HG03097 (cell line): Measurements from ENCODE around the gene WDR27.

ENCODE experiments used
- ATAC-seq: cut with Tn5 transposase; IDR thresholded peaks from one replicate; pipeline ENCODE4 v1.9.1; 2021; ENCODE audit not compliant: unreplicated experiment, low FRiP score

WDR27 gene

DNA sequence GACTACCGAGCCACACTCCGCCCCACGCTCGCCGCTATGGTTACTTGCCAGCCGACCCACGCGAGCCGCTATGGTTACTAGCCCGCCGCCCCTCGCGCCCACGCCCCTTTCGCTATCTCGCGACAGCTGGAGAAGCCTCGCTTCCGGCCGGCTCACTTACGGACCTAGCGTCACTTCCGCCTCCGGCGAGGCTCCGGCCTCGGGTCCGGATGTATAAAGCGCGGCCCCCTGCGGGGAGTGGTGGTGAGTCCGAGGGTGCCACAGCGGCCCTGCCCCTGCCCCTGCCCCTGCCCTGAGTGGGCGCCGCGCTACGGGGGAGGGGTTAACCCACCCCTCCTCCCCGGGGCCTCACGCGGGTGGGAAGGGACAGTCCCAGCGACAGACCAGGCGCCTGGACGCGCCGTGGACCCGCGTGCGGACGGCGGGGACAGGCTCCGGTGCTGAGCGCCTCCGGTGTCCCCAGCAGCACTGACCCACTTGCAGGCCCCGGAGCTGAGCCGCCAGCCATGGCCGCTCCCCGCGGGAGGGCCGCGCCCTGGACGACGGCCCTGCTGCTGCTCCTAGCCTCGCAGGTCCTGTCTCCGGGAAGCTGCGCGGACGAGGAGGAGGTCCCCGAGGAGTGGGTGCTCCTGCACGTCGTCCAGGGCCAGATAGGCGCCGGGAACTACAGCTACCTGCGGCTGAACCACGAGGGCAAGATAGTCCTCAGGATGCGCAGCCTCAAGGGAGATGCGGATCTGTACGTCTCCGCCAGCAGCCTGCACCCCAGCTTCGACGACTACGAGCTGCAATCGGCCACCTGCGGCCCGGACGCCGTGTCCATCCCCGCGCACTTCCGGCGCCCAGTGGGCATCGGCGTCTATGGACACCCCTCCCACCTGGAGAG is at the start of gene WDR27, which contains the start of gene C6orf120:
WDR27 (minus strand) TSS at position 76 of the 886 bp plus-strand sequence. CDS start 13,024 bp downstream, outside the sequence.
C6orf120 (plus strand) TSS at position 173 of the 886 bp plus-strand sequence; CDS start at position 507, 334 bp downstream.
- peak; percentile 96 for ATAC-seq

DNA sequence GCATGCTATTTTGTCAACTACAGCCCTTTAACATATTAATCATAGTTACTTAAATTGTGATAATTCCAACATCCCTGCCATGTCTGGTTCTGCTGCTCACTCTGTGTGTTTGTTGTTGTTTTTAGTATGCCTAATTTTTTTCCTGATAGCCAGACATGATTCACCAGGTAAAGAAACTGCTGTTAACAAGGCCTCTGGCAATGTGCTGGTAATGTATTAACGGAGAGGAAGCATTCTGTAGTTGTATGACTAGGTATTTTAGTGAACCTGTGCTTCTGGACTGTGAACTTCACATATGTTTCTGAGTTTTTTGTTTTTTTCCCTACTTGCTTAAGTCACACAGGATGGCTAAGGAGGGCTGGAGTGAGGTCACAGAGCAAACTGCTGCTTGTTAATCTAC is 44.7 kb upstream of the WDR27 start:
- ATAC-seq = no peak

GRCh38 chr6:169745405-169745804 is 43.6 kb upstream of the WDR27 start:
- no peak for ATAC-seq

DNA sequence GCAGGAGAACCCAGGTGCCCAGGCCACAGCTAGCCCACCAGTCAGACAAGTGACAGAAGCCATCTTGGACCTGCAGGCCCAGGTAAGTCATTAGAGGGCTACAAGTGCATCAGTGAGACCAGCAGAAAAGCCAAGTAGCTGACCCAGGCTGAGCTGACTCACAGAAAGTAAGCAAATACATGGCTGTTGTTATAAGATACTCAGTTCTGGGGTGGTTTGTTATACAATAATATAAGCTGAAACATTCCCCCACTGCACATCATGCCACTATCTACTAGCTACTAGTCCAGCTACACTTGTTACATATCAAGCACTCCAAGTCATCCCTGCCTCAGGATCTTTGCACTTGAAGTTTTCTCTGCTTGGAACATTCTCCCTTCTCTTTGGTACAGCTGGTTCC is 39.5 kb upstream of the WDR27 start:
- ATAC-seq = no peak

- no peak for ATAC-seq
Observed at GRCh38 chr6:169738976-169739529, 37.2 kb upstream of the WDR27 start.

- no peak for ATAC-seq
Observed at GRCh38 chr6:169738204-169738975, 36.6 kb upstream of the WDR27 start.

DNA sequence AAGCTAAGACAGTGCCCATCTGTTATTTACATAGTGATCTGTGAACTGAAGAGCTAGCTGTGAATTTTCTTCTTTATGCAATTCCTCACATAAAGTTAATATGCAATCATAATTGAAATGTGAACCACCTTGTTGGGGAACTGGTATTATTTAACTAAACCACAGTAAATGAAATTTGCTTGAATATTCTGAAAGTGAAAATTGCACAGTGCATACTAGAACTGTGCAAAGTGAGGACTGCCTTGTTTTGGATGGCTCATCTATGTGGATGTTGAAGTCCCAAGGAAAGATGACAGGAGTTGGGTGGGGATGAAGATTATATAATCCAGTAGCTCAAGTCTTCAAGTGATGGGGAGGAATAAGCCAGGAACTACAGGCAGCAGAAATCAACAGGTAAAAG is 28.1 kb upstream of the WDR27 start:
- no peak for ATAC-seq

GRCh38 chr6:169726963-169727362 is 25.1 kb upstream of the WDR27 start:
- no peak for ATAC-seq

DNA sequence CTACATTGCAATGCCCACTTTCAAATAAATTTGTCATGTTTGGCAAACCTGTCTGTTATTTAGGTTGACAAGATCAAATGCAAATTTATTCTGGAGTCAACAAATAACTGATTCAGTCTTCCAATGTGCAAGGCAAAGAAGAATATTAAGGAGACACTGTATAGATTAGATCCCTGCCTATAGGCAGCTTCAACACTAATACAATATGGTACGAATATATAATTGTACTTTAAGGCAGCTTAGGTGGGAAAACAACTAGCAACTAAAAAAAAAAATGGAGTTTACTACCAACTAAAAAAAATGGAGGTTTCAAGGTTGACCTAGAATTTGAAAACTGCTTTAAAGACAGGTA is 24.2 kb upstream of the WDR27 start:
- ATAC-seq = no peak

GRCh38 chr6:169725125-169726048 is 23.6 kb upstream of the WDR27 start:
- no peak for ATAC-seq

- peak; percentile 38 for ATAC-seq
Observed at GRCh38 chr6:169724494-169725124, 22.8 kb upstream of the WDR27 start, which contains the start of gene PHF10. Gene PHF10, minus strand, starts transcription at chr6:169724500. Its CDS starts 569 bp downstream, at chr6:169723931.

GRCh38 chr6:169723991-169724493 is 22.2 kb upstream of the WDR27 start:
- peak; percentile 26 for ATAC-seq

- ATAC-seq = peak; percentile 28
Observed at GRCh38 chr6:169723200-169723909, 21.5 kb upstream of the WDR27 start.

DNA sequence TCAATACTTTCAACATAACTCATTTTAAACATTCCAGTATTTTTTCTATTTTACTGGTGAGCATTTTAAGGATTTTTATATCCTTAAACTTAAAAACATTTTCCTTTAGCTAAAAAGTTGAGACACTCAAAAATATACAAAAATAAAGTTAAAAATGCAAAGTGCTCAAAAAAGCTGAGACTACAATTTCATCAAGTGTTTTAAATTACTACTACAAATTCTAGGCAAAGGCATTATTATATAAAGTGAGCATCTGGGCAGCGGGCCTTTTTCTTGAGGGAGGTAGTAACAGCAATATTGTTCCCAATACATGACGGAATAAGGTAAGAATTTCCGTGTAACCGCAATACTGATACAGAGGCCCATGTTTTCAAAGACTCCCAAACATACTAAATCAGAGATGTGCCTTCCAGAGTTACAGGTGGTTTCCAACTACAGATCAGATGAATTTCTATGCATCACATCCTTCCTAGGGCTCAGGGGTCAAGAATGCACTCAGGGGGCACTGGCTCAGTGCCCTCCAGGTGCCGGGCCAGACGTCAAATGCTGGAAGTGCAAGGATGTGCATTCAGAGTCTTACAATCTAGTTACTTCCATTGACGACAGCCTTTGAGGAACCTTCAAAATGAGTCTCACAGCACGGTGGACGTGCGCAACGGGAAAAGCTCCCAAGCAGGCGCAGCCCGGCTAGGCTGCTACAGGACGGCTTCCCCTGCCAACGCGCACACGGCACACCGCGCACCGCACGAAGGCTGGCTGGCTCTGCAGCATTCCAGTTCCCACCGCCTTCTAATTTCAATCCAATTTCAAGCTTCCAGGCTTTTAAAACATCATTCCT is 20.8 kb upstream of the WDR27 start:
- no peak for ATAC-seq

- ATAC-seq = no peak
Observed at GRCh38 chr6:169720207-169720855, 18.5 kb upstream of the WDR27 start.

DNA sequence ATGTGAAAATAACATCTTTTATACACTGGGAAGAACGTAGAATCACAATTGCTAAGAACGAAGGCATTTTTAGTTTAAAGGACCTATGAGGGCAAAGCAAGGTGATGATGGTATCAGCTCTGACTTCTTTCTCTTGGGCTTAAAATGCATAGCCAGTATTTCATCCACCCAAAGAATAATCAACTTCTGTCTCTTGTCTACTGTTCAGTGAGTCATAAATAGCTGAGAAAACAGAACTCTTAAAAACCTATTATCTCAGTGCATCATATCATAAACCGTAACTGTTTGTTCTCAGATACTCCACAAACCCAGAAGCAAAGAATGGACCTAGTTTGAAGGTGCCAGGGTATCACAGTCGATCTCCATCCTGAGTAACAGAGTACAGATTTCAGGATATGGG is 17.3 kb upstream of the WDR27 start:
- no peak for ATAC-seq

DNA sequence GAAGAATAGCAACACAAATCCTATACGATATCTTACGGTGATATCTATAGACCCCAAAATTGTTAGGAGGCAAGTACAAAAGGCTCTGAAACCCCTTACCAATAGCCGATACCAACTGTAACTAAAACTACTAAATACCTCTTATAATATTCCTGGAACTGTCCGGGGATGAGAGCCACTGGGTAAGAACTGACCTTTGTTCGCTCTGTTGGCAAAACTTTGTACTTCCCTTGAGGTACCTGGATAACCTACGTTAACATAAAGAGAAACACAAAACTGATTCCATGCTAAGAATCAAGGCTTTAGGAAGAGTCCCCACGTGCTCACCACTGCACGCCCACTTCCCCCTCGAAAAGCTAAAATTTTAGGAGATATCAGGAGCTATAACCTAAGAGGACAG is 12.8 kb upstream of the WDR27 start:
- ATAC-seq = no peak
